Measurements from ENCODE around the gene ZNF92.
"Not testable (repeated sequence)": the region's sequence is repeated elsewhere in the genome, so short reads cannot be mapped to it uniquely, and the experiment has no call there.

Gene ZNF92

DNA sequence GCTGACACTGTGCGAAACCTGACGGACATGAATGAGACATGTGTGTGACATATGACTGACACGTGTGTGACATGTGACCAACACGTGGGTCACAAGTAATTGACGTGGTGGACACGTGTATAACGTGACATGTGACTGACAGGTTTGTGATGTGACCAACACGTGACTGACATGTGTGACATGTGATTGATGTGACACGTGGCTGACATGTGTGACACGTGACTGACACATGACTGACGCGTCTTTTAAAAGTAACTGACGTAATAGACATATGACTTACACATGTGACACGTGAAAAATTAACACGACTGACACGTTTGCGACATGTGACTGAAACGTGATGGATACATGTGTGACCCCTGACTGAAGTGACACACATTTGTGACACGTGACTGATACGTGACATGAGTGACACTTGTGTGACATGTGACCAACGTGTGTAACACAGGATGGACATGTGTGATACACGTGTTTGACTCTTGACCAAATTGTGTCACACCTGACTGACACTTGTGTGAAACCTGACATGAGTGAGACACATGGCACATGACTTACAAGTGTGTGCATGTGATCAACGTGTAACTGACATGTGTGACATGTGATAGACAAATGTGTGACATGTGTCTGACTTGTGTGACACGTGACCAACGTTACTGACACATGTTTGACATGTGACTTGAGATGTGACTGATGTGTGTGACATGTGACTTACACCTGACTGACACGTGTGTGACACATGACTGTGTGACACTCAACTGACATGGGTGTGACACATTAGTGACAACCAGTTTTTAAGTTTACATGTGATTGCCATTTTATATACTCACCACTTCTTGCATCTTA lies 56.9 kb downstream of the ZNF92 start:
- TF ChIP-seq POLR2A (IDR thresholded peaks at IDR 0.05; ENCODE audit: low read depth, low read length) (no peak), TAF1 (IDR thresholded peaks at IDR 0.05; ENCODE audit: borderline replicate concordance, low read depth, low read length) (no peak), POLR2AphosphoS5 (IDR thresholded peaks at IDR 0.05; ENCODE audit: low read depth, low read length) (no peak)
- FAIRE-seq, result peak; percentile 80
- no peak for DNase-seq (ENCODE audit: insufficient read length)

DNA sequence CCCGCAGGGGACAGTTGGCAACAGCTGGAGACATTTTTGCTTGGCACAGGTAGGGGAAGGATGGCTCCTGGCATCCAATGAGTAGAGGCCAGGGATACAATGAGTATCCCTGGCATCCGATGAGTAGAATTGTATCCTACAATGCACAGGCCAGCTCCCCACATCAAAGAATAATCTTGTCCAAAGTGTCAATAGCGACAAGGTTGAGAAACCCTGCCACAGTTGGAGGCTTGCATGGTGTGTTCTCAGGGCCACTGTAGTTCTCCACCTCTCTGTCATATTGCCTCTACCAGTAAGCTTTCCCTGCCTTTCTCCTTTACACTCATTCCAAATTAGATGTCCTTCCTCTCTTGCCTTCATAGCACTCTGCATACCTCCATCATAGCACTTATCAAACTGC lies 60.7 kb downstream of the ZNF92 start:
- TF ChIP-seq POLR2A (IDR thresholded peaks at IDR 0.05; ENCODE audit: low read depth, low read length) (no peak), POLR2AphosphoS5 (IDR thresholded peaks at IDR 0.05; ENCODE audit: low read depth, low read length) (no peak), TAF1 (IDR thresholded peaks at IDR 0.05; ENCODE audit: borderline replicate concordance, low read depth, low read length) (no peak)
- FAIRE-seq, result no peak
- no peak for DNase-seq (ENCODE audit: insufficient read length)

DNA sequence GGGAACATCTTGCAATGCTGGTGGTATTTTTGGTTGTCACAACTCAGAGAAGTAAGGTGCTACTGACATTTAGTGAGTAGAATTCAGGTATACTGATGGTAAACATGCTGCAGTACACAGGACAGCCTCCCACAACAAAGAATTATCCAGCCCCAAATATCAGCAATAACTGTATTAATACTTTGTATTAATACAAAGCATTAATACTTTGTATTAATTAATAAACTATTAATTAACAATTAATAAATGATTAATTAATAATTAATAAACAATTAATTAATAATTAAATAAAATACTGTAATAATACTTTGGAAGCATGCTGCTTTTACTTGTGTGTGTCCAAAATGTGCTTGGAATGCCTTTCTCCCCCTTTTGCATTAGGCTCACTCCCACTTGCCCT lies 62.5 kb downstream of the ZNF92 start:
- no peak for TF ChIP-seq POLR2A (IDR thresholded peaks at IDR 0.05; ENCODE audit: low read depth, low read length)
- TF ChIP-seq TAF1 (IDR thresholded peaks at IDR 0.05; ENCODE audit: borderline replicate concordance, low read depth, low read length), result no peak
- TF ChIP-seq POLR2AphosphoS5 (IDR thresholded peaks at IDR 0.05; ENCODE audit: low read depth, low read length), result no peak
- FAIRE-seq (no peak), DNase-seq (ENCODE audit: insufficient read length) (no peak)

DNA sequence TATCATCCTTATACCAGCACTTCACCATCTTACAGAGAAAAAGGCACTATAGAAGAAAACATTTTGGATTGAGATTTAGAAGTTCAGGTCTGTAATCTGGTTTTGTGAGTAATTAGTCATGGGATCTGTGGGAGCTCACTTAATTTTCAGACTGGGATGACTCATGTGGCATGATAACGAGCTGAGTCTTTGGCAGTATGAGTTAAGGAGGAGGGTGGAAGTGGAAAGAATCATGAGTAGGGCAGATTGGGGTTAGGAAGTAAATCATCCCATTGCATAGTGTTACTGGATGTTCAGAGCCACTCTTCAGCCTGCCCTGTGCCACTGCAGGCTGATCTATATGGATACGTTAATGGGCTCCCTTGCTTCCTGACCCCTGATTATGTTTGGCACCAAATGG lies 64.9 kb downstream of the ZNF92 start:
- TF ChIP-seq POLR2AphosphoS5 (IDR thresholded peaks at IDR 0.05; ENCODE audit: low read depth, low read length) (no peak), TAF1 (IDR thresholded peaks at IDR 0.05; ENCODE audit: borderline replicate concordance, low read depth, low read length) (no peak), POLR2A (IDR thresholded peaks at IDR 0.05; ENCODE audit: low read depth, low read length) (no peak)
- DNase-seq (ENCODE audit: insufficient read length) (no peak), FAIRE-seq (no peak)

DNA sequence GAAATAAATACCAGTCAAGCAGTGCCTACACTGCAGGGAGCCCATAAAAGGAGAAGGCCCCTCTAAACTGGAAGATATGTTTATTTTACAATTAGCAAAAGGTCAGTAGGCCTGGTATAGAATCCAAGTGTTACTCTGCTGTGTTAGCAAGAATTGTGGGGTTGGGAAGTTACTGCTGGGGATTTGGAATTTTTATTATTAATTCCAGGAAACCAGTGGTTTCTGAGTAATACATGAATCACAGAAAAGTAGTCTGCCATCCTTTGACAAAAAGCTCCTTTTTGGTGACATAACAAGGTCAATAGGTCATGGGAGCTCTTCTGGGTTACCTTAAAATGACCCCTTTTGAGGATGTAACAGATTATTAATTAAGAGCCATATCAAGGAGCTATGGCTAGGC lies 67.4 kb downstream of the ZNF92 start:
- FAIRE-seq (no peak), DNase-seq (ENCODE audit: insufficient read length) (no peak)
- TF ChIP-seq POLR2A (IDR thresholded peaks at IDR 0.05; ENCODE audit: low read depth, low read length) (no peak), POLR2AphosphoS5 (IDR thresholded peaks at IDR 0.05; ENCODE audit: low read depth, low read length) (no peak), TAF1 (IDR thresholded peaks at IDR 0.05; ENCODE audit: borderline replicate concordance, low read depth, low read length) (no peak)

DNA sequence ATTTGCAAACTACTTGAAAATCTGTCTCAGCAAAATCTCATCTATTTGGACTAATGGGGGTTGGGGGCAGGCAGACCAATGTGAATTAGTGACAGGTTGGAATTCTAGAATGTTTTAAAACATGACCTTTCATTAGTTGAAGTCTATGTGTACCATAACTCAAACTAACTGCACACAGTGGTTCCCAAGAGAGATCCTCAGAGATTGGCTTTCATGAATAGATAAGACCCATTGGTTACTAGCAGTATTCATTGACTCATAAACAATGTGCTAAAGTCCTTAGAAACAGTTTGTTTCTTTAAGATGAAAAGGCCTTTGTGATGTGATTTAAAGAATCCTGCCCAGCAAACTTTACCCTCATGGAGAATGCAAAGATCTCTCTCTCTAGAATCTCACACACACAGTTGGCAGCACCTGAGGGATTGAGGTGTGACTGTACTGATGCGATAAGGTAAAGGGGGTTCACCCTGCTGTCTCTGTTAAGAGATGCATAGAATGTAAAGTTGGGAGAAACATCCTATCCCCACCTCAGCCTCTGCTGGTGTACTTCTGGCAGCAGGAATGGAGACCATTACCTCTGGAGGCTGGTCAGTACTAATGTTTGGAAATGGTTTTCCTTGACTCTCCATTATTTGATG lies 70.7 kb downstream of the ZNF92 start:
- no peak for DNase-seq (ENCODE audit: insufficient read length)
- FAIRE-seq, result no peak
- TF ChIP-seq POLR2A (IDR thresholded peaks at IDR 0.05; ENCODE audit: low read depth, low read length), result no peak
- no peak for TF ChIP-seq POLR2AphosphoS5 (IDR thresholded peaks at IDR 0.05; ENCODE audit: low read depth, low read length)
- no peak for TF ChIP-seq TAF1 (IDR thresholded peaks at IDR 0.05; ENCODE audit: borderline replicate concordance, low read depth, low read length)

DNA sequence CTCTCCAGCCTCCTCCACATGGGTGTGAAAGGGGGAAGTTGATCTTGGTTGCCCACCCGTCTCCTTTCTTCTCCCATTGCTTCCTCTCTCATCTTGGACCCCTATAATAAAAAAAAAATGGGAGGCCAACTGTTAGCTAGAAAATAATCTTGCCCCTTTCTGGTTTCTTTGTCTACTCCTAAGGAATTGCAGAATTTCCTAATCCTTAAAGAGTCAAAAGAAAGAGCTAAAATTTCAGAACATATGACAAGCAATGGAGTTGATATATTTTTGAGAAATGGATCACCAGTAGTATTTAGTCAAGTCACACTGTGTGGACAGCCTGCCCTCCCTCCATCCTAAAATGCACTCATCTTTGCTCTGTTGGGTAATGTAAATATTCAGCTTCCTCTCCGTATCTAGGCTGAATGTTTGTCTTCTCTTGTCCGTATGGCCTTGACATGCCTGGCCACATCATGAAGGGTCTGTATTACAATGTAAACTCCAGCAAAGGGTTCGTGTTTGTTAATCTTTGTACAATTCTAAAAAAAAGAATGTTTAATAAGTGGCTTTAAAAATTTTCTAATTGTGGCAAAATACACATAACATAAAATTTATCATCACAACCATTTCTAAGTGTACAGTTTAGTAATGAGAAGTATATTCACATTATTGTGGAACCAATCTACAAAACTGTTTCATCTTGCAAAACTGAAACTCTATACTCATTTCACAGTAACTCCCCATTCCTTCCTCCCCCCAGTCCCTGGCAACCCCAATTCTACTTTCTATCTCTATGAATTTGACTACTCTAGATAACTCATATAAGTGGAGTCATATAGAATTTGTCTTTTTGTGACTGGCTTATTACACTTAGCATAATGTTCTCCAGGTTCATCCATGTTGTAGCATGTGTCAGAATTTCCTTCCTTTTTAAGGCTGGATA lies 71.5 kb downstream of the ZNF92 start:
- DNase-seq (ENCODE audit: insufficient read length) (no peak), FAIRE-seq (no peak)
- TF ChIP-seq POLR2A (IDR thresholded peaks at IDR 0.05; ENCODE audit: low read depth, low read length) (no peak), TAF1 (IDR thresholded peaks at IDR 0.05; ENCODE audit: borderline replicate concordance, low read depth, low read length) (no peak), POLR2AphosphoS5 (IDR thresholded peaks at IDR 0.05; ENCODE audit: low read depth, low read length) (no peak)

DNA sequence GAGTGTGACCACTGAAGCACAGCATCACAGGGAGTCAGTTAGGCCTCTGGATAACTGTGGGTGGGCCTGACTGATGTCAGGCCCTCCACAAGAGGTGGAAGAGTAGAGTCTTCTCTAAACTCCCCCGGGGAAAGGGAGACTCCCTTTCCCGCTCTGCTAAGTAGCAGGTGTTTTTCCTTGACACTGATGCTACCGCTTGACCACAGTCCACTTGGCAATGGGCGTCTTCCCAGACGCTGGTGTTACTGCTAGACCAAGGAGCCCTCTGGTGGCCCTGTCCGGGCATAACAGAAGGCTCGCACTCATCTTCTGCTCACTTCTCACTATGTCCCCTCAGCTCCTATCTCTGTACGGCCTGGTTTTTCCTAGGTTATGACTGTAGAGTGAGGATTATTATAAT lies 73.4 kb downstream of the ZNF92 start:
- FAIRE-seq, result not testable (repeated sequence)

DNA sequence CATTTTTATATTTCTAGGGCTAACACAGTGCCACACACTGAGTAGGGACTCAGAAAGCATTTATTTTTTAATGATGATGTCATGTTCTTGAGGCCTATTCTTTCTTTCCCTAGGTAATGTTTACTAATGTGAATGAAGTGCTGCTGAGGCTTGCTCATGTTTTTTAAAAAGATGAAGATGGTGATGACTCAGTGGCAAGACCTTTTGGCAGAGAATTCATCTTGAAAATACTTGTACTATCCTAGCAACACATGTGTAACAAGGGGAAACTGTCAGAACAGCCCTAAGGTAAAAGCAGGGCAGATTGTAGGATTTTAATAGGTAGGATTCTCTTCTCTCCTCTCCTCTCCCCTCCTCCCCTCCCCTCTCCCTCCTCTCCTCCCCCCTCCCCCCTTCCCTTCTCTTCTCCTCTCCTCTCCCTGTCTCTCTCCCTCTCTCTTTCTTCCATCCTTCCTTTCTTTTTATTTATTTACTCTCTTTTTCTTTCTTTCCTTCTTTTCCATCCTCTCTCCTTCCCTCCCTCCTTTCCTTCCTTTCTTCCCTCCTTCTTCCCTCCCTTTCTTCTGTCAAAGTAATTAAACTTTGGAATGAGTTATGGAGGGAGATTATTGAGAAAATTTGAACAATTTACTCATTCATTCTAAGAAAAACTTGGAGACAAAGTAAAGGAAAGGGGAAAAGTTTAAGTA lies 75.3 kb downstream of the ZNF92 start:
- no peak for FAIRE-seq
- TF ChIP-seq POLR2AphosphoS5 (IDR thresholded peaks at IDR 0.05; ENCODE audit: low read depth, low read length) (no peak), POLR2A (IDR thresholded peaks at IDR 0.05; ENCODE audit: low read depth, low read length) (no peak), TAF1 (IDR thresholded peaks at IDR 0.05; ENCODE audit: borderline replicate concordance, low read depth, low read length) (no peak)
- no peak for DNase-seq (ENCODE audit: insufficient read length)

More for the DNA sequence above, 73.4 kb downstream of the ZNF92 start:
- not testable (repeated sequence) for DNase-seq (ENCODE audit: insufficient read length)

DNA sequence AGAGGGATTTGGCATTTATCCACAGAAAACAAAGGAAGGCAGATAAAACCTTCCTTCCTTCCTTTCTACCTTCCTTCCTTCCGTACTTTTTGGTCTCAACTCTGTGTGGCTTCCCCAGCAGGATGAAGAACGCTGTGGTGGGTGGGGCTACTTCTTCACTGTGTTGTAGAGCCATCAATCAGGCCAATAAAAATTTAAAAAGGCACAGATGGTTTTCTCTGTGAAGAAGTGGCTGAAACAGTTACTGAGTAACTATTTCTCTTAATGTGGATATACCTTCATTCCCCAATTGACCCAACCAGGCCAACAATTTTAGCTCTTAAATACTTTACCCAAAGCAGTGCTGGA lies 75.8 kb downstream of the ZNF92 start:
- no peak for TF ChIP-seq TAF1 (IDR thresholded peaks at IDR 0.05; ENCODE audit: borderline replicate concordance, low read depth, low read length)
- no peak for TF ChIP-seq POLR2A (IDR thresholded peaks at IDR 0.05; ENCODE audit: low read depth, low read length)
- TF ChIP-seq POLR2AphosphoS5 (IDR thresholded peaks at IDR 0.05; ENCODE audit: low read depth, low read length), result no peak
- DNase-seq (ENCODE audit: insufficient read length), result no peak
- FAIRE-seq, result no peak
